K562 (cell line): ENCODE data around the gene FBXW11. TPM values are rescaled to one million over a fixed set of nuclear protein-coding genes. Genes with fewer than 3 reads are reported as not detected.

Source experiments
- ATAC-seq: fragments of 200-7000 bp; cut with Tn5 transposase; 3 replicates; pipeline ENCODE4 v1.9.1; 2020; ENCODE audit warnings: moderate library complexity
- BruUV-seq: library from RNA; stranded (reverse); fragments of 400-500 nt; replicated peaks from 2 replicates; lab custom pipeline; 2021; lab: Mats Ljungman, UMichigan
- CTCF ChIA-PET: fragments of 300-600 bp; formaldehyde crosslinking; extraction: SDS; loops from one replicate; lab custom pipeline; 2021; ENCODE audit warnings: low intra/inter-chr PET ratio; lab: Yijun Ruan, JAX
- POLR2A ChIA-PET: fragments of 300-600, 350-650 bp; sonication (Branson Sonifier 250); formaldehyde crosslinking; extraction: SDS; loops from one replicate; lab custom pipeline; 2021; ENCODE audit warnings: antibody characterized with exemption, inconsistent platforms; lab: Yijun Ruan, JAX
- DNase-seq, 4 experiments: peaks; one replicate each; pipeline versions ENCODE4 v3.0.0 to v3.0.0-alpha.2; 2011 to 2018; ENCODE audit warnings: low spot score in 3 of 4, mixed read lengths in 3 of 4; ENCODE audit errors: extremely low read depth in 1 of 4
- FAIRE-seq: peaks from 2 replicates; lab custom pipeline; 2011; peaks lifted over from hg19 to GRCh38; lab: Jason Lieb, UNC
- H2AFZ ChIP-seq: 2 replicates; pipeline ENCODE4 v1.6.0; 2011; ENCODE audit warnings: low read depth, low read length, control low read depth, inconsistent platforms
- H3K27ac ChIP-seq: fragments of 200-600 bp; 3 replicates; pipeline ENCODE4 v1.8.0; 2011; ENCODE audit warnings: low read depth, mild to moderate bottlenecking, control low read depth, inconsistent platforms, low read length, moderate library complexity, mixed read lengths; ENCODE audit errors: extremely low read depth
- H3K27me3 ChIP-seq, 2 experiments: fragments of 300-600 bp in 1 of 2; 2 replicates in 1 of 2; 3 replicates in 1 of 2; pipeline versions ENCODE4 v1.6.0 to v1.8.0; 2011; ENCODE audit warnings: inconsistent platforms in 2 of 2, low read length in 2 of 2, mild to moderate bottlenecking in 1 of 2, mixed read lengths in 1 of 2, moderate library complexity in 1 of 2; ENCODE audit not compliant: control insufficient read depth in 2 of 2, insufficient read depth in 2 of 2
- H3K36me3 ChIP-seq: fragments of 300-600 bp; 3 replicates; pipeline ENCODE4 v1.8.0; 2011; ENCODE audit warnings: mild to moderate bottlenecking, low read length, inconsistent platforms; ENCODE audit not compliant: control insufficient read depth, insufficient read depth
- H3K4me1 ChIP-seq, 2 experiments: fragments of 200-600 bp in 1 of 2; replicated peaks in 1 of 2; 2 replicates in 1 of 2; 3 replicates in 1 of 2; pipeline versions ENCODE4 v1.5.1 to v1.8.0; 2011; ENCODE audit warnings: inconsistent platforms in 2 of 2, low read length in 2 of 2, mild to moderate bottlenecking in 1 of 2, mixed read lengths in 1 of 2, moderate library complexity in 1 of 2; ENCODE audit not compliant: control insufficient read depth in 2 of 2, insufficient read depth in 2 of 2
- H3K4me2 ChIP-seq: 2 replicates; pipeline ENCODE4 v1.6.1; 2011; ENCODE audit warnings: low read length, control low read depth, inconsistent platforms, mixed read lengths; ENCODE audit not compliant: insufficient read depth
- H3K4me3 ChIP-seq: fragments of 200-600 bp; sonication (generic), shearing (Covaris generic); 2 replicates; pipeline ENCODE4 v1.5.1; 2016; ENCODE audit warnings: control low read depth, inconsistent platforms
- H3K79me2 ChIP-seq: fragments of 200-600 bp; 3 replicates; pipeline ENCODE4 v1.8.0; 2011; ENCODE audit warnings: low read length, inconsistent platforms; ENCODE audit not compliant: control insufficient read depth, insufficient read depth
- H3K9ac ChIP-seq, 2 experiments: 2 replicates each; pipeline versions ENCODE4 v1.6.0 to v1.6.1; 2011; ENCODE audit warnings: low read depth in 2 of 2, low read length in 2 of 2, control low read depth in 1 of 2, inconsistent platforms in 1 of 2, mild to moderate bottlenecking in 1 of 2, mixed read lengths in 1 of 2; ENCODE audit not compliant: insufficient read depth in 1 of 2
- H3K9me1 ChIP-seq: one replicate; pipeline ENCODE4 v1.6.0; 2011; ENCODE audit warnings: inconsistent platforms, mild to moderate bottlenecking, low read length, moderate library complexity; ENCODE audit not compliant: control insufficient read depth, insufficient read depth
- H3K9me3 ChIP-seq: replicated peaks from 2 replicates; pipeline ENCODE4 v1.5.1; 2011; ENCODE audit warnings: low read depth, low read length, inconsistent platforms; ENCODE audit not compliant: control insufficient read depth, insufficient read depth
- H4K20me1 ChIP-seq: replicated peaks from 2 replicates; pipeline ENCODE4 v1.6.1; 2011; ENCODE audit warnings: low read length, inconsistent platforms, mixed read lengths; ENCODE audit not compliant: control insufficient read depth, insufficient read depth
- ATF3 ChIP-seq, 2 experiments: fragments of 450-650 bp in 1 of 2; sonication (generic) in 1 of 2; formaldehyde crosslinking in 1 of 2; IDR thresholded peaks in 1 of 2; conservative IDR thresholded peaks in 1 of 2; 2 replicates each; pipeline versions ENCODE4 v1.6.1 to v1.8.1; 2016 to 2023; ENCODE audit warnings: mild to moderate bottlenecking in 2 of 2, moderate library complexity in 2 of 2, inconsistent platforms in 1 of 2, missing genetic modification reagents in 1 of 2
- DMBX1 ChIP-seq: fragments of 250-450 bp; sonication (Bioruptor Pico); IDR thresholded peaks from 2 replicates; pipeline ENCODE4 v1.8.0; 2022; ENCODE audit warnings: inconsistent platforms, mild to moderate bottlenecking, moderate library complexity, borderline replicate concordance
- GATAD2B ChIP-seq: fragments of 450-650 bp; IDR thresholded peaks from 2 replicates; pipeline ENCODE4 v1.6.1; 2017; ENCODE audit warnings: mild to moderate bottlenecking, borderline replicate concordance
- HMG20A ChIP-seq: fragments of 450-650 bp; formaldehyde crosslinking; conservative IDR thresholded peaks from 2 replicates; pipeline ENCODE4 v1.4.0; 2020; ENCODE audit warnings: mild to moderate bottlenecking, mixed read lengths
- NCOA6 ChIP-seq: fragments of 450-650 bp; IDR thresholded peaks from 2 replicates; pipeline ENCODE4 v1.6.1; 2017; ENCODE audit warnings: mild to moderate bottlenecking
- NR0B1 ChIP-seq: fragments of 450-650 bp; IDR thresholded peaks from one replicate; pipeline ENCODE4 v1.6.1; 2018; ENCODE audit warnings: mild to moderate bottlenecking, moderate library complexity; ENCODE audit not compliant: partially characterized antibody
- PML ChIP-seq: IDR thresholded peaks from 2 replicates; pipeline ENCODE4 v1.6.1; 2012; ENCODE audit warnings: low read length, inconsistent platforms
- ZBTB2 ChIP-seq: fragments of 450-650 bp; IDR thresholded peaks from 2 replicates; pipeline ENCODE4 v1.6.1; 2016; ENCODE audit warnings: antibody characterized with exemption
- ZEB2 ChIP-seq: fragments of 450-650 bp; IDR thresholded peaks from 2 replicates; pipeline ENCODE4 v1.6.1; 2016
- ZNF699 ChIP-seq: fragments of 250-450 bp; sonication (Bioruptor Pico); IDR thresholded peaks from 2 replicates; pipeline ENCODE4 v1.8.0; 2021; ENCODE audit warnings: mild to moderate bottlenecking, moderate library complexity; ENCODE audit not compliant: insufficient replicate concordance
- ZNF717 ChIP-seq: fragments of 250-450 bp; sonication (Bioruptor Pico); IDR thresholded peaks from 2 replicates; pipeline ENCODE4 v1.5.0; 2021
- ZNF764 ChIP-seq: fragments of 250-450 bp; sonication (Bioruptor Pico); IDR thresholded peaks from 2 replicates; pipeline ENCODE4 v1.4.0; 2020; ENCODE audit warnings: low read depth, mild to moderate bottlenecking, moderate library complexity
- WGBS: fragments of 100-300 bp; shearing (Covaris generic); methylation state at CpG from one replicate; pipeline ENCODE4 v1.1.6; 2016; ENCODE audit warnings: low coverage, mixed read lengths; ENCODE audit not compliant: insufficient coverage; ENCODE audit errors: missing lambda C conversion rate; 5-methylcytosine and 5-hydroxymethylcytosine counted together
- in situ Hi-C: fragments of 300-500 bp; cut with MboI; formaldehyde crosslinking; loops from 4 replicates; pipeline ENCODE4 v1.15.0; 2018; ENCODE audit warnings: inconsistent platforms, mixed read lengths
- intact Hi-C: fragments of 100-400 bp; cut with micrococcal nuclease; formaldehyde crosslinking; loops from 2 replicates; pipeline ENCODE4 v1.14.2; 2022
- polyA plus RNA-seq, 8 experiments: library from polyadenylated mRNA; depleted of rRNA in 4 of 8; stranded (reverse) in 5 of 8; unstranded in 3 of 8; fragments of >200 nt; fragmentation: Nextera tagmentation in 2 of 8; fragmentation: Illumina TruSeq in 1 of 8; extraction: Ambion mirVana in 2 of 8; extraction: Trizol in 1 of 8; gene quantifications; 2 replicates each; pipeline versions ENCODE4 v1.2.1 to v1.2.3, GENCODE V29; 2011 to 2014; ENCODE audit warnings: inconsistent platforms in 1 of 8, missing spikeins in 1 of 8
- total RNA-seq, 7 experiments: library from RNA; depleted of rRNA in 6 of 7; stranded (reverse); fragments of >200 nt in 6 of 7; fragmentation: Illumina TruSeq in 2 of 7; extraction: Trizol in 2 of 7; gene quantifications; 2 replicates each; pipeline versions ENCODE4 v1.2.1 to v1.2.3, GENCODE V29; 2011 to 2021; ENCODE audit warnings: low replicate concordance in 1 of 7
- TF ChIP-seq, protein P1 (sequence below): sonication (generic); formaldehyde crosslinking; IDR thresholded peaks from 2 replicates; pipeline ENCODE4 v1.9.0; 2022; ENCODE audit warnings: mild to moderate bottlenecking, missing genetic modification reagents
- TF ChIP-seq, protein P2 (sequence below), 3 experiments: fragments of 200-800 bp in 1 of 3; fragments of 250-450 bp in 1 of 3; fragments of 450-650 bp in 1 of 3; sonication (Bioruptor Pico) in 1 of 3; sonication (Bioruptor generic) in 1 of 3; formaldehyde crosslinking in 1 of 3; IDR thresholded peaks; 2 replicates each; pipeline versions ENCODE4 v1.6.1 to v1.8.0; 2016 to 2022; ENCODE audit warnings: mild to moderate bottlenecking in 2 of 3, missing genetic modification characterization in 2 of 3, missing compliant biosample characterization in 1 of 3, moderate library complexity in 1 of 3

FBXW11 gene
- total and polyA plus RNA-seq, 9 of the 15 experiments (the other 6 are each of a cell fraction or from before 2014, with no cell fraction given), result 3.0 to 28.6 (median 23.6) TPM

DNA sequence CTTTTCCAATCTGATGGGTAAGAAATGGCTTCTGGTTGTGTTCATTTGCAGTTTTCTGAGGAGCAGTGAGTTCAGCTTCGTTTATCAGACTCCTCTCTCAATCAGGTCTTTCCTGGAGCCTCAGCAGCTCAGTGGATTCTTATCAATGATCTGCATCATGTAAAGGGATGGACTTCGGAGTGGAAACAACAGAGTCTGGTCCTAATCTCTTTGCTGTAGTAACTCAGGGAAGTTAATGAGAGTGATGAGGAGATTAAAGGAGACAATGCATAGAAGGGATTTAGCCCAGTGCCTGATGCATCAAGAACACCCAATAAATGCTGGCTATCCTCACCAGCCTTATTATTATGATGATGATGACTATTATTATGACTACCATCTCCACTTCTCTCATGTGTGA, 173.7 kb downstream of the FBXW11 start:
- H3K27me3 ChIP-seq, result peaks cover 7 to 18% of the 10 kb centered on the region in 2 experiments; a peak in 4 of 5 replicates
- no peak for FAIRE-seq
- WGBS, result 3% methylated on average over 2 of the region's 2 CpGs
- ATAC-seq, result no peak
- H3K79me2 ChIP-seq, result no peaks in the 10 kb centered on the region
- H3K4me2 ChIP-seq, result no peak overlapping the region
- no peak overlapping the region for H3K9ac ChIP-seq
- H3K9me1 ChIP-seq, result no peaks in the 10 kb centered on the region
- no peak overlapping the region for H3K27ac ChIP-seq
- H3K4me3 ChIP-seq, result no peak overlapping the region
- BruUV-seq, result no TSS peak
- no peak overlapping the region for H2AFZ ChIP-seq
- H3K36me3 ChIP-seq, result no peaks in the 10 kb centered on the region
- no peaks in the 10 kb centered on the region for H4K20me1 ChIP-seq
- in situ Hi-C loops (no loop called here), intact Hi-C loops (no loop called here)
- H3K4me1 ChIP-seq, result no peaks in the 10 kb centered on the region
- H3K9me3 ChIP-seq, result no peaks in the 10 kb centered on the region
- POLR2A ChIA-PET, result interaction anchor here (0.8 kb wide), 1 partner anchor 28 kb away, joined by 3 read pairs; no protein-coding TSS in a partner anchor
- CTCF ChIA-PET, result no interaction called here
- no peak for DNase-seq
- TF ChIP-seq ATF3 (IDR thresholded peaks at IDR 0.05) (no peak), ATF3 (CRISPR knock-in tag; conservative IDR thresholded peaks at IDR 0.05) (no peak), NR0B1 (no peak), HMG20A (CRISPR knock-in tag) (no peak), ZNF764 (no peak), GATAD2B (no peak), ZBTB2 (no peak), ZNF699 (CRISPR knock-in tag) (no peak), ZEB2 (no peak), ZNF717 (CRISPR knock-in tag) (no peak), DMBX1 (CRISPR knock-in tag) (no peak), NCOA6 (no peak), PML (no peak)
- TF ChIP-seq, protein P1, sequence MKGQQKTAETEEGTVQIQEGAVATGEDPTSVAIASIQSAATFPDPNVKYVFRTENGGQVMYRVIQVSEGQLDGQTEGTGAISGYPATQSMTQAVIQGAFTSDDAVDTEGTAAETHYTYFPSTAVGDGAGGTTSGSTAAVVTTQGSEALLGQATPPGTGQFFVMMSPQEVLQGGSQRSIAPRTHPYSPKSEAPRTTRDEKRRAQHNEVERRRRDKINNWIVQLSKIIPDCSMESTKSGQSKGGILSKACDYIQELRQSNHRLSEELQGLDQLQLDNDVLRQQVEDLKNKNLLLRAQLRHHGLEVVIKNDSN (CRISPR knock-in tag), result no peak
- TF ChIP-seq, protein P2, sequence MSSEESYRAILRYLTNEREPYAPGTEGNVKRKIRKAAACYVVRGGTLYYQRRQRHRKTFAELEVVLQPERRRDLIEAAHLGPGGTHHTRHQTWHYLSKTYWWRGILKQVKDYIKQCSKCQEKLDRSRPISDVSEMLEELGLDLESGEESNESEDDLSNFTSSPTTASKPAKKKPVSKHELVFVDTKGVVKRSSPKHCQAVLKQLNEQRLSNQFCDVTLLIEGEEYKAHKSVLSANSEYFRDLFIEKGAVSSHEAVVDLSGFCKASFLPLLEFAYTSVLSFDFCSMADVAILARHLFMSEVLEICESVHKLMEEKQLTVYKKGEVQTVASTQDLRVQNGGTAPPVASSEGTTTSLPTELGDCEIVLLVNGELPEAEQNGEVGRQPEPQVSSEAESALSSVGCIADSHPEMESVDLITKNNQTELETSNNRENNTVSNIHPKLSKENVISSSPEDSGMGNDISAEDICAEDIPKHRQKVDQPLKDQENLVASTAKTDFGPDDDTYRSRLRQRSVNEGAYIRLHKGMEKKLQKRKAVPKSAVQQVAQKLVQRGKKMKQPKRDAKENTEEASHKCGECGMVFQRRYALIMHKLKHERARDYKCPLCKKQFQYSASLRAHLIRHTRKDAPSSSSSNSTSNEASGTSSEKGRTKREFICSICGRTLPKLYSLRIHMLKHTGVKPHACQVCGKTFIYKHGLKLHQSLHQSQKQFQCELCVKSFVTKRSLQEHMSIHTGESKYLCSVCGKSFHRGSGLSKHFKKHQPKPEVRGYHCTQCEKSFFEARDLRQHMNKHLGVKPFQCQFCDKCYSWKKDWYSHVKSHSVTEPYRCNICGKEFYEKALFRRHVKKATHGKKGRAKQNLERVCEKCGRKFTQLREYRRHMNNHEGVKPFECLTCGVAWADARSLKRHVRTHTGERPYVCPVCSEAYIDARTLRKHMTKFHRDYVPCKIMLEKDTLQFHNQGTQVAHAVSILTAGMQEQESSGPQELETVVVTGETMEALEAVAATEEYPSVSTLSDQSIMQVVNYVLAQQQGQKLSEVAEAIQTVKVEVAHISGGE (CRISPR knock-in tag; IDR thresholded peaks at IDR 0.05), result no peak
